ENCODE measurements around the gene CCM2L.

DNA sequence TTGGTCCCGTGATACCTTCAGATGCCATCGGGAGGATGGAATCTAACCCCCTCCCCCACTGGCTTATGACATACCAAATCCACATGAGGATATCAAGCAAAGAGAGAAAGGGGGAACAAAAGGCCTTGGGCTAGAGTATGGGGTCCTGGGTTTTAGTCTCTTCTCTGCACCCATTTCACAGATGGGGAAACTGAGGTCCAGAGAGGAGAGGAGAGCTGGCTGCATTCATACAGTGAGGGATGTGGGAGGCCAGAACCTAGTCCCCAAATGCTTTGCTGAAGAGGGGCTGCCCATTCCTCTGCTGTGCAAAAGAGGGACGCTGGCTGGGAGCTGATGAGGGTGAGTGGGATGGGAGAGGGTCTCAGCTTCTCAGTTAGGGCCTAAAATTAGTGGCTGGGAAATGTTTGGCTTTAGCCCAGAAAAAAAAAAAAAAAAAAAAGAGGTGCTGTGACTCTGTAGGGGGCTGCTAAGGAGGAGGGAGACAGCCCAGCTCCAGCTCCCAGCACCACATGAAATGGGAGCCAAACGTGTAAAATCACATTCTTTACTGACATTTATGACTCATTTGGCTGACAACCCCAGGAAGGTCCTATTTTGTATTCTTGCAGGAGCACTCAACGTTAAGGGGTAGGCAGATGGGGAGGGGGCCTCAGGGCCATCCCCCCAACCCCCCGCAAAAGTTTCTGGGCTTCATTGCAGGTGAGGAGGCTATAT lies 30.4 kb upstream of the CCM2L start:
- TF ChIP-seq, protein P1, sequence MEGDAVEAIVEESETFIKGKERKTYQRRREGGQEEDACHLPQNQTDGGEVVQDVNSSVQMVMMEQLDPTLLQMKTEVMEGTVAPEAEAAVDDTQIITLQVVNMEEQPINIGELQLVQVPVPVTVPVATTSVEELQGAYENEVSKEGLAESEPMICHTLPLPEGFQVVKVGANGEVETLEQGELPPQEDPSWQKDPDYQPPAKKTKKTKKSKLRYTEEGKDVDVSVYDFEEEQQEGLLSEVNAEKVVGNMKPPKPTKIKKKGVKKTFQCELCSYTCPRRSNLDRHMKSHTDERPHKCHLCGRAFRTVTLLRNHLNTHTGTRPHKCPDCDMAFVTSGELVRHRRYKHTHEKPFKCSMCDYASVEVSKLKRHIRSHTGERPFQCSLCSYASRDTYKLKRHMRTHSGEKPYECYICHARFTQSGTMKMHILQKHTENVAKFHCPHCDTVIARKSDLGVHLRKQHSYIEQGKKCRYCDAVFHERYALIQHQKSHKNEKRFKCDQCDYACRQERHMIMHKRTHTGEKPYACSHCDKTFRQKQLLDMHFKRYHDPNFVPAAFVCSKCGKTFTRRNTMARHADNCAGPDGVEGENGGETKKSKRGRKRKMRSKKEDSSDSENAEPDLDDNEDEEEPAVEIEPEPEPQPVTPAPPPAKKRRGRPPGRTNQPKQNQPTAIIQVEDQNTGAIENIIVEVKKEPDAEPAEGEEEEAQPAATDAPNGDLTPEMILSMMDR (IDR thresholded peaks at IDR 0.05) = no peak
- TF ChIP-seq POLR2A (IDR thresholded peaks at IDR 0.05) = no peak
